ENCODE results near the gene TNIK.
"Not testable (repeated sequence)": the region's sequence is repeated elsewhere in the genome, so short reads cannot be mapped to it uniquely, and the experiment has no call there.

The TNIK gene

GRCh38 chr3:171387062-171387461 is 73.1 kb downstream of the TNIK start:
- no peak for DNase-seq (ENCODE audit: low read depth in 2 of 2)

- no peak for DNase-seq (ENCODE audit: low read depth in 2 of 2)
These were observed 75.1 kb downstream of the TNIK start for GRCh38 chr3:171385086-171385485.

- no peak for DNase-seq (ENCODE audit: low read depth in 2 of 2)
These were observed 75.9 kb downstream of the TNIK start for GRCh38 chr3:171384101-171384891.

GRCh38 chr3:171383206-171384018 is 76.8 kb downstream of the TNIK start:
- no peak for DNase-seq (ENCODE audit: low read depth in 2 of 2)

GRCh38 chr3:171382347-171382746 is 77.9 kb downstream of the TNIK start:
- not testable (repeated sequence) for DNase-seq (ENCODE audit: low read depth in 2 of 2)

- DNase-seq (ENCODE audit: low read depth in 2 of 2) = no peak
These were observed 79.3 kb downstream of the TNIK start for GRCh38 chr3:171380711-171381425.

- no peak for DNase-seq (ENCODE audit: low read depth in 2 of 2)
These were observed 80.2 kb downstream of the TNIK start for GRCh38 chr3:171379961-171380483.

- DNase-seq (ENCODE audit: low read depth in 2 of 2) = no peak
These were observed 80.9 kb downstream of the TNIK start for GRCh38 chr3:171379281-171379680.

GRCh38 chr3:171378586-171378985 is 81.6 kb downstream of the TNIK start:
- DNase-seq (ENCODE audit: low read depth in 2 of 2) = no peak

- DNase-seq (ENCODE audit: low read depth in 2 of 2) = no peak
These were observed 82.3 kb downstream of the TNIK start for GRCh38 chr3:171377859-171378258.

- no peak for DNase-seq (ENCODE audit: low read depth in 2 of 2)
These were observed 83.6 kb downstream of the TNIK start for GRCh38 chr3:171376596-171376947.

- DNase-seq (ENCODE audit: low read depth in 2 of 2) = no peak
These were observed 84.3 kb downstream of the TNIK start for GRCh38 chr3:171375666-171376595.

GRCh38 chr3:171374661-171375285 is 85.4 kb downstream of the TNIK start:
- no peak for DNase-seq (ENCODE audit: low read depth in 2 of 2)

GRCh38 chr3:171374260-171374659 is 85.9 kb downstream of the TNIK start:
- DNase-seq (ENCODE audit: low read depth in 2 of 2) = no peak

- DNase-seq (ENCODE audit: low read depth in 2 of 2) = no peak
These were observed 86.5 kb downstream of the TNIK start for GRCh38 chr3:171373711-171374110.

- no peak for DNase-seq (ENCODE audit: low read depth in 2 of 2)
These were observed 87.5 kb downstream of the TNIK start for GRCh38 chr3:171372694-171373093.

- no peak for DNase-seq (ENCODE audit: low read depth in 2 of 2)
These were observed 88.9 kb downstream of the TNIK start for GRCh38 chr3:171371354-171371753.

- DNase-seq (ENCODE audit: low read depth in 2 of 2) = no peak
These were observed 91.0 kb downstream of the TNIK start for GRCh38 chr3:171369156-171369555.

GRCh38 chr3:171366738-171367137 is 93.5 kb downstream of the TNIK start:
- not testable (repeated sequence) for DNase-seq (ENCODE audit: low read depth in 2 of 2)

GRCh38 chr3:171366043-171366442 is 94.2 kb downstream of the TNIK start:
- no peak for DNase-seq (ENCODE audit: low read depth in 2 of 2)

GRCh38 chr3:171365489-171365888 is 94.7 kb downstream of the TNIK start:
- no peak for DNase-seq (ENCODE audit: low read depth in 2 of 2)

Data from stimulated activated CD4-positive, alpha-beta T cell treated with anti-CD3 and anti-CD28 coated beads, Interleukin-1b, Interleukin-23, amount 100 ng/mL, for 4 hours (primary cell).